Endothelial cell of umbilical vein (primary cell): ENCODE measurements around the gene RAC2. TPM values are rescaled to one million over a fixed set of nuclear protein-coding genes. Genes with fewer than 3 reads are reported as not detected.

Source experiments
- BruUV-seq: library from RNA; stranded (reverse); fragments of 400-500 nt; replicated peaks from 2 replicates; lab custom pipeline; 2021; lab: Mats Ljungman, UMichigan
- CTCF ChIA-PET: fragments of 300-600, 350-600 bp; sonication (Branson Sonifier 250); formaldehyde crosslinking; loops from one replicate; lab custom pipeline; 2021; ENCODE audit warnings: antibody characterized with exemption, inconsistent platforms; lab: Charles Lee
- POLR2A ChIA-PET: fragments of 300-600, 350-600 bp; sonication (Branson Sonifier 250); formaldehyde crosslinking; loops from one replicate; lab custom pipeline; 2021; ENCODE audit warnings: antibody characterized with exemption, inconsistent platforms; lab: Charles Lee
- DNase-seq: peaks from one replicate; pipeline ENCODE4 v3.0.0-alpha.2; 2011; ENCODE audit warnings: low read depth, low spot score
- FAIRE-seq: peaks from 2 replicates; lab custom pipeline; 2011; peaks lifted over from hg19 to GRCh38; lab: Jason Lieb, UNC
- H2AFZ ChIP-seq: 2 replicates; pipeline ENCODE4 v1.6.0; 2012; ENCODE audit warnings: low read depth, low read length, control low read depth, inconsistent platforms
- H3K27ac ChIP-seq: 2 replicates; pipeline ENCODE4 v1.5.1; 2011; ENCODE audit warnings: low read depth, mild to moderate bottlenecking, control low read depth, low read length, moderate library complexity; ENCODE audit not compliant: insufficient read depth
- H3K27me3 ChIP-seq, 2 experiments: 2 replicates each; pipeline versions ENCODE4 v1.6.0 to v1.6.1; 2011; ENCODE audit warnings: low read length in 2 of 2, mixed read lengths in 1 of 2; ENCODE audit not compliant: control insufficient read depth in 2 of 2, insufficient read depth in 2 of 2
- H3K36me3 ChIP-seq, 2 experiments: 2 replicates in 1 of 2; 3 replicates in 1 of 2; pipeline ENCODE4 v1.5.1; 2011; ENCODE audit warnings: low read length in 2 of 2, mild to moderate bottlenecking in 1 of 2, moderate library complexity in 1 of 2; ENCODE audit not compliant: control insufficient read depth in 2 of 2, insufficient read depth in 2 of 2; ENCODE audit errors: extremely low read depth in 1 of 2
- H3K4me1 ChIP-seq: 3 replicates; pipeline ENCODE4 v1.5.1; 2011; ENCODE audit warnings: mild to moderate bottlenecking, low read length; ENCODE audit not compliant: control insufficient read depth, insufficient read depth; ENCODE audit errors: extremely low read depth
- H3K4me2 ChIP-seq: 2 replicates; pipeline ENCODE4 v1.6.1; 2011; ENCODE audit warnings: low read length, control low read depth, mixed read lengths; ENCODE audit not compliant: insufficient read depth
- H3K4me3 ChIP-seq, 3 experiments: fragments of 200-600 bp in 1 of 3; sonication (generic), shearing (Covaris generic) in 1 of 3; replicated peaks in 1 of 3; 2 replicates each; pipeline ENCODE4 v1.5.1; 2011 to 2016; ENCODE audit warnings: control low read depth in 3 of 3, low read length in 3 of 3, mild to moderate bottlenecking in 2 of 3, inconsistent platforms in 1 of 3, low read depth in 1 of 3, moderate library complexity in 1 of 3; ENCODE audit not compliant: insufficient read depth in 1 of 3
- H3K79me2 ChIP-seq: 2 replicates; pipeline ENCODE4 v1.6.0; 2012; ENCODE audit warnings: low read length, inconsistent platforms; ENCODE audit not compliant: control insufficient read depth, insufficient read depth
- H3K9ac ChIP-seq: replicated peaks from 2 replicates; pipeline ENCODE3; 2011; ENCODE audit warnings: low read length, control low read depth; ENCODE audit not compliant: insufficient read depth; ENCODE audit errors: extremely low read depth
- H3K9me1 ChIP-seq: replicated peaks from 3 replicates; pipeline ENCODE4 v1.6.0; 2011; ENCODE audit warnings: mild to moderate bottlenecking, low read length; ENCODE audit not compliant: control insufficient read depth, insufficient read depth; ENCODE audit errors: extremely low read depth
- H3K9me3 ChIP-seq: replicated peaks from 2 replicates; pipeline ENCODE4 v1.5.1; 2012; ENCODE audit warnings: low read length, inconsistent platforms; ENCODE audit not compliant: control insufficient read depth, insufficient read depth
- H4K20me1 ChIP-seq: replicated peaks from 2 replicates; pipeline ENCODE3; 2011; ENCODE audit warnings: mild to moderate bottlenecking, low read length; ENCODE audit not compliant: control insufficient read depth, insufficient read depth; ENCODE audit errors: extremely low read depth
- EZH2 ChIP-seq: IDR thresholded peaks from 2 replicates; pipeline ENCODE4 v1.6.1; 2012; ENCODE audit warnings: borderline replicate concordance, low read depth, mild to moderate bottlenecking, moderate library complexity, low read length, inconsistent platforms; ENCODE audit not compliant: severe bottlenecking
- FOS ChIP-seq: IDR thresholded peaks from 2 replicates; pipeline ENCODE4 v1.6.1; 2011; ENCODE audit warnings: mild to moderate bottlenecking, low read length, moderate library complexity, borderline replicate concordance; ENCODE audit not compliant: insufficient read depth
- GATA2 ChIP-seq: IDR thresholded peaks from 2 replicates; pipeline ENCODE4 v1.7.0; 2011; ENCODE audit warnings: low read depth, mild to moderate bottlenecking, moderate library complexity, mixed read lengths, low read length; ENCODE audit not compliant: insufficient read length, insufficient read depth
- JUN ChIP-seq: IDR thresholded peaks from 2 replicates; pipeline ENCODE4 v1.6.1; 2011; ENCODE audit warnings: borderline replicate concordance, low read depth; ENCODE audit not compliant: insufficient read length, insufficient read depth
- MAX ChIP-seq: IDR thresholded peaks from 2 replicates; pipeline ENCODE4 v1.6.1; 2011; ENCODE audit not compliant: insufficient read depth, insufficient read length
- MYC ChIP-seq: IDR thresholded peaks from one replicate; pipeline ENCODE4 v1.6.1; 2011; ENCODE audit warnings: mild to moderate bottlenecking, low read depth, low read length
- POLR2A ChIP-seq: IDR thresholded peaks from 2 replicates; pipeline ENCODE4 v1.6.1; 2012; ENCODE audit warnings: low read depth, mild to moderate bottlenecking, control low read depth, low read length
- POLR2AphosphoS5 ChIP-seq: IDR thresholded peaks from 2 replicates; pipeline ENCODE4 v1.6.1; 2012; ENCODE audit warnings: low read depth, mild to moderate bottlenecking, control low read depth, low read length, moderate library complexity; ENCODE audit not compliant: insufficient read depth
- dilution Hi-C: fragments of 300-500 bp; cut with MboI; formaldehyde crosslinking; loops from one replicate; pipeline ENCODE4 v1.15.0; 2019; ENCODE audit warnings: low sequenced_read_pairs; ENCODE audit not compliant: extremely low pct_ligation_motif_present
- intact Hi-C: fragments of 100-400 bp; cut with micrococcal nuclease; formaldehyde crosslinking; loops from one replicate; pipeline ENCODE4 v1.10.0; 2022
- polyA plus RNA-seq, 4 experiments: library from polyadenylated mRNA; depleted of rRNA in 3 of 4; stranded (reverse) in 3 of 4; unstranded in 1 of 4; fragments of >200 nt; gene quantifications; 2 replicates each; pipeline versions ENCODE4 v1.2.1 to v1.2.3, GENCODE V29; 2011 to 2012; ENCODE audit warnings: missing spikeins in 1 of 4
- total RNA-seq: library from RNA; stranded (reverse); gene quantifications from 2 replicates; pipeline ENCODE4 v1.2.3, GENCODE V29; 2021
- TF ChIP-seq, protein P1 (sequence below), 2 donors: IDR thresholded peaks; 1 replicate in 1 of 2; 2 replicates in 1 of 2; pipeline ENCODE4 v1.5.1; 2011; ENCODE audit warnings: low read length in 2 of 2, mild to moderate bottlenecking in 2 of 2, moderate library complexity in 2 of 2, control low read depth in 1 of 2, inconsistent platforms in 1 of 2, low read depth in 1 of 2; ENCODE audit not compliant: insufficient read depth in 1 of 2; ENCODE audit errors: extremely low read depth in 1 of 2

Gene RAC2
- total and polyA plus RNA-seq, 2 donors (not counting 3 experiments of a cell fraction or from before 2014, with no cell fraction given): 122 to 181 TPM

- no peak for FAIRE-seq
- no peaks in the 10 kb centered on the region for H3K27me3 ChIP-seq
- no peaks in the 10 kb centered on the region for H3K9me1 ChIP-seq
- H3K36me3 ChIP-seq: no peaks in the 10 kb centered on the region
- H3K4me3 ChIP-seq: no peak overlapping the region
- H3K79me2 ChIP-seq: no peaks in the 10 kb centered on the region
- H4K20me1 ChIP-seq: no peaks in the 10 kb centered on the region
- DNase-seq: no peak
- TF ChIP-seq GATA2: no peak
- TF ChIP-seq MYC: no peak
- no peak for TF ChIP-seq EZH2
- TF ChIP-seq, protein P1, sequence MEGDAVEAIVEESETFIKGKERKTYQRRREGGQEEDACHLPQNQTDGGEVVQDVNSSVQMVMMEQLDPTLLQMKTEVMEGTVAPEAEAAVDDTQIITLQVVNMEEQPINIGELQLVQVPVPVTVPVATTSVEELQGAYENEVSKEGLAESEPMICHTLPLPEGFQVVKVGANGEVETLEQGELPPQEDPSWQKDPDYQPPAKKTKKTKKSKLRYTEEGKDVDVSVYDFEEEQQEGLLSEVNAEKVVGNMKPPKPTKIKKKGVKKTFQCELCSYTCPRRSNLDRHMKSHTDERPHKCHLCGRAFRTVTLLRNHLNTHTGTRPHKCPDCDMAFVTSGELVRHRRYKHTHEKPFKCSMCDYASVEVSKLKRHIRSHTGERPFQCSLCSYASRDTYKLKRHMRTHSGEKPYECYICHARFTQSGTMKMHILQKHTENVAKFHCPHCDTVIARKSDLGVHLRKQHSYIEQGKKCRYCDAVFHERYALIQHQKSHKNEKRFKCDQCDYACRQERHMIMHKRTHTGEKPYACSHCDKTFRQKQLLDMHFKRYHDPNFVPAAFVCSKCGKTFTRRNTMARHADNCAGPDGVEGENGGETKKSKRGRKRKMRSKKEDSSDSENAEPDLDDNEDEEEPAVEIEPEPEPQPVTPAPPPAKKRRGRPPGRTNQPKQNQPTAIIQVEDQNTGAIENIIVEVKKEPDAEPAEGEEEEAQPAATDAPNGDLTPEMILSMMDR (IDR thresholded peaks at IDR 0.05; ENCODE audit: extremely low read depth in 1 of 2, insufficient read depth in 1 of 2, low read depth in 1 of 2, low read length in 2 of 2): no peak
- TF ChIP-seq MAX: no peak
- TF ChIP-seq POLR2A: no peak
- TF ChIP-seq FOS: no peak
- TF ChIP-seq JUN: no peak
- no peak for TF ChIP-seq POLR2AphosphoS5
- no peaks in the 10 kb centered on the region for H3K9me3 ChIP-seq
- BruUV-seq: no TSS peak
- peaks cover 30% of the 10 kb centered on the region for H3K4me1 ChIP-seq
- intact Hi-C loops: no loop called here
- CTCF ChIA-PET: interaction anchor here (3.1 to 5.5 kb wide), 2 partner anchors 10 to 19 kb away, joined by 7 to 54 read pairs; no protein-coding TSS in a partner anchor
- H3K9ac ChIP-seq: no peak overlapping the region
- no peak overlapping the region for H2AFZ ChIP-seq
- H3K27ac ChIP-seq: no peak overlapping the region
- dilution Hi-C loops: no loop called here
- POLR2A ChIA-PET: no interaction called here
- no peak overlapping the region for H3K4me2 ChIP-seq
Observed at GRCh38 chr22:37179126-37179470, 65.0 kb downstream of the RAC2 start.
